Neuronal stem cell (in vitro differentiated cells): ENCODE results near the gene NAB1.

ENCODE experiments used
- DNase-seq: peaks from one replicate; pipeline ENCODE4 v3.0.0-alpha.2; 2013; ENCODE audit warnings: low spot score
- H2AFZ ChIP-seq: one replicate; pipeline ENCODE4 v1.6.1; 2013; ENCODE audit warnings: mild to moderate bottlenecking, low read length, inconsistent platforms
- H2AK5ac ChIP-seq: 2 replicates; pipeline ENCODE4 v1.6.1; 2013; ENCODE audit warnings: low read depth, mild to moderate bottlenecking, inconsistent platforms, low read length, moderate library complexity, mixed read lengths
- H2BK120ac ChIP-seq: 2 replicates; pipeline ENCODE4 v1.6.1; 2013; ENCODE audit warnings: low read depth, mild to moderate bottlenecking, inconsistent platforms, low read length, moderate library complexity, mixed read lengths
- H2BK12ac ChIP-seq: one replicate; pipeline ENCODE4 v1.6.1; 2013; ENCODE audit warnings: low read length, inconsistent platforms
- H2BK15ac ChIP-seq: 2 replicates; pipeline ENCODE4 v1.6.1; 2013; ENCODE audit warnings: mild to moderate bottlenecking, low read length, inconsistent platforms, mixed read lengths
- H2BK5ac ChIP-seq: one replicate; pipeline ENCODE4 v1.6.1; 2013; ENCODE audit warnings: inconsistent platforms, mild to moderate bottlenecking, low read length, moderate library complexity
- H3K14ac ChIP-seq: one replicate; pipeline ENCODE4 v1.6.1; 2013; ENCODE audit warnings: low read length, inconsistent platforms
- H3K18ac ChIP-seq: 2 replicates; pipeline ENCODE4 v1.6.1; 2013; ENCODE audit warnings: low read length, inconsistent platforms
- H3K23ac ChIP-seq: 2 replicates; pipeline ENCODE4 v1.6.1; 2013; ENCODE audit warnings: low read depth, mild to moderate bottlenecking, mixed read lengths, low read length, inconsistent platforms; ENCODE audit not compliant: poor library complexity
- H3K27ac ChIP-seq: replicated peaks from 3 replicates; pipeline ENCODE4 v1.5.1; 2013; ENCODE audit warnings: low read length, inconsistent platforms
- H3K27me3 ChIP-seq, 3 experiments: 2 replicates each; pipeline ENCODE4 v1.6.1; 2013; ENCODE audit warnings: low read length in 3 of 3, mild to moderate bottlenecking in 2 of 3, inconsistent platforms in 1 of 3, low read depth in 1 of 3, mixed read lengths in 1 of 3, moderate library complexity in 1 of 3; ENCODE audit not compliant: control insufficient read depth in 3 of 3, insufficient read depth in 3 of 3
- H3K36me3 ChIP-seq, 2 donors: replicated peaks in 1 of 2; 2 replicates each; pipeline ENCODE4 v1.6.1; 2013; ENCODE audit warnings: low read length in 2 of 2; ENCODE audit not compliant: control insufficient read depth in 2 of 2, insufficient read depth in 2 of 2
- H3K4ac ChIP-seq: 2 replicates; pipeline ENCODE4 v1.6.1; 2013; ENCODE audit warnings: inconsistent platforms, mild to moderate bottlenecking, low read length, moderate library complexity
- H3K4me1 ChIP-seq, 2 donors: 1 replicate in 1 of 2; 2 replicates in 1 of 2; pipeline ENCODE4 v1.6.1; 2013; ENCODE audit warnings: low read length in 2 of 2, low read depth in 1 of 2; ENCODE audit not compliant: control insufficient read depth in 2 of 2, insufficient read depth in 1 of 2
- H3K4me2 ChIP-seq: one replicate; pipeline ENCODE4 v1.6.1; 2013; ENCODE audit warnings: mild to moderate bottlenecking, low read length, inconsistent platforms; ENCODE audit not compliant: insufficient read depth, poor library complexity, severe bottlenecking
- H3K4me3 ChIP-seq, 2 donors: 2 replicates each; pipeline ENCODE4 v1.5.1; 2013; ENCODE audit warnings: low read length in 2 of 2, mild to moderate bottlenecking in 2 of 2, inconsistent platforms in 1 of 2, moderate library complexity in 1 of 2
- H3K79me1 ChIP-seq: one replicate; pipeline ENCODE4 v1.6.1; 2013; ENCODE audit warnings: low read depth, mild to moderate bottlenecking, inconsistent platforms, low read length, moderate library complexity
- H3K9ac ChIP-seq: one replicate; pipeline ENCODE4 v1.6.1; 2013; ENCODE audit warnings: mild to moderate bottlenecking, low read depth, low read length, inconsistent platforms; ENCODE audit not compliant: poor library complexity
- H3K9me3 ChIP-seq, 2 donors: replicated peaks in 1 of 2; 2 replicates each; pipeline versions ENCODE3 to v1.6.1; 2013; ENCODE audit warnings: low read length in 2 of 2, mild to moderate bottlenecking in 2 of 2, inconsistent platforms in 1 of 2, low read depth in 1 of 2, mixed read lengths in 1 of 2, moderate library complexity in 1 of 2; ENCODE audit not compliant: control insufficient read depth in 2 of 2, insufficient read depth in 1 of 2
- H4K8ac ChIP-seq: one replicate; pipeline ENCODE4 v1.6.1; 2013; ENCODE audit warnings: low read depth, mild to moderate bottlenecking, inconsistent platforms, low read length, moderate library complexity
- H4K91ac ChIP-seq: one replicate; pipeline ENCODE4 v1.6.1; 2013; ENCODE audit warnings: low read length, low read depth, mild to moderate bottlenecking, inconsistent platforms; ENCODE audit not compliant: poor library complexity
- WGBS, 2 donors: extraction: QIAGEN DNeasy Blood & Tissue Kit; methylation state at CpG; one replicate each; pipeline ENCODE4 v1.1.7; 2013; ENCODE audit warnings: missing lambda C conversion rate in 2 of 2, mixed read lengths in 1 of 2; ENCODE audit not compliant: insufficient read length in 2 of 2, insufficient replicate concordance in 1 of 2; ENCODE audit errors: extremely low coverage in 2 of 2; 5-methylcytosine and 5-hydroxymethylcytosine counted together

The NAB1 gene

GRCh38 chr2:190711069-190711468 is 62.2 kb downstream of the NAB1 start:
- Histone ChIP-seq H3K23ac (no peak overlapping the region), H3K4ac (no peak overlapping the region), H2BK5ac (no peak overlapping the region), H2AK5ac (no peak overlapping the region), H3K27ac (no peak overlapping the region), H4K8ac (peak overlapping the region; percentile 48), H2BK120ac (no peak overlapping the region), H3K9ac (no peak overlapping the region), H3K36me3 (no peaks in the 10 kb centered on the region), H3K27me3 (no peaks in the 10 kb centered on the region), H3K79me1 (no peaks in the 10 kb centered on the region), H3K14ac (no peak overlapping the region), H3K4me2 (no peak overlapping the region), H3K4me3 (no peak overlapping the region), H4K91ac (no peak overlapping the region), H3K4me1 (no peaks in the 10 kb centered on the region), H3K18ac (no peak overlapping the region), H2BK15ac (no peak overlapping the region), H2BK12ac (no peak overlapping the region), H2AFZ (no peak overlapping the region), H3K9me3 (no peaks in the 10 kb centered on the region)
- no CpG with 5 or more reads among the region's 4 CpGs for WGBS, 2 donors
- DNase-seq, result no peak

- no peak overlapping the region for H3K27ac ChIP-seq
- H3K36me3 ChIP-seq, result no peaks in the 10 kb centered on the region
- no peak overlapping the region for H3K18ac ChIP-seq
These were observed 64.6 kb downstream of the NAB1 start for GRCh38 chr2:190713471-190713870.

GRCh38 chr2:190714958-190715357 is 66.1 kb downstream of the NAB1 start:
- no peak overlapping the region for H2BK120ac ChIP-seq
- DNase-seq, result no peak
- H3K18ac ChIP-seq, result no peak overlapping the region
- no CpG with 5 or more reads among the region's 5 CpGs for WGBS, 2 donors
- H3K9ac ChIP-seq, result no peak overlapping the region
- no peaks in the 10 kb centered on the region for H3K36me3 ChIP-seq
- H4K8ac ChIP-seq, result no peak overlapping the region
- H3K4ac ChIP-seq, result no peak overlapping the region
- no peak overlapping the region for H2BK12ac ChIP-seq
- no peaks in the 10 kb centered on the region for H3K79me1 ChIP-seq
- H2BK15ac ChIP-seq, result no peak overlapping the region
- H3K27ac ChIP-seq, result no peak overlapping the region
- no peak overlapping the region for H3K4me2 ChIP-seq
- H4K91ac ChIP-seq, result no peak overlapping the region
- no peaks in the 10 kb centered on the region for H3K27me3 ChIP-seq
- no peak overlapping the region for H2BK5ac ChIP-seq
- no peak overlapping the region for H2AFZ ChIP-seq
- no peak overlapping the region for H3K14ac ChIP-seq
- no peak overlapping the region for H3K23ac ChIP-seq
- H3K9me3 ChIP-seq, result no peaks in the 10 kb centered on the region
- H2AK5ac ChIP-seq, result no peak overlapping the region
- no peaks in the 10 kb centered on the region for H3K4me1 ChIP-seq
- no peak overlapping the region for H3K4me3 ChIP-seq

More at GRCh38 chr2:190713471-190713870, 64.6 kb downstream of the NAB1 start:
- Histone ChIP-seq H3K14ac (no peak overlapping the region), H3K4me3 (no peak overlapping the region), H3K27me3 (no peaks in the 10 kb centered on the region), H3K9me3 (no peaks in the 10 kb centered on the region), H3K4me2 (no peak overlapping the region), H2BK12ac (no peak overlapping the region), H4K8ac (no peak overlapping the region), H2BK5ac (no peak overlapping the region), H3K23ac (no peak overlapping the region), H2AK5ac (no peak overlapping the region), H3K9ac (no peak overlapping the region), H2AFZ (no peak overlapping the region), H3K4me1 (no peaks in the 10 kb centered on the region), H3K79me1 (no peaks in the 10 kb centered on the region), H4K91ac (no peak overlapping the region), H2BK120ac (no peak overlapping the region), H3K4ac (no peak overlapping the region), H2BK15ac (no peak overlapping the region)
- DNase-seq, result no peak

- Histone ChIP-seq H3K27ac (no peak overlapping the region), H2BK12ac (no peak overlapping the region), H2BK5ac (no peak overlapping the region), H3K36me3 (no peaks in the 10 kb centered on the region), H3K23ac (no peak overlapping the region), H3K14ac (no peak overlapping the region), H2BK120ac (no peak overlapping the region), H2BK15ac (no peak overlapping the region), H3K4me1 (no peaks in the 10 kb centered on the region), H3K9ac (no peak overlapping the region), H4K8ac (no peak overlapping the region), H2AK5ac (no peak overlapping the region), H3K9me3 (no peaks in the 10 kb centered on the region), H3K27me3 (no peaks in the 10 kb centered on the region), H3K4me3 (no peak overlapping the region), H3K79me1 (no peaks in the 10 kb centered on the region), H3K4ac (no peak overlapping the region), H2AFZ (no peak overlapping the region), H3K4me2 (no peak overlapping the region), H4K91ac (no peak overlapping the region), H3K18ac (no peak overlapping the region)
- DNase-seq, result no peak
- no CpG with 5 or more reads among the region's 1 CpG for WGBS, 2 donors
These were observed 67.4 kb downstream of the NAB1 start for GRCh38 chr2:190716176-190716807.
